ENCODE measurements around the gene MARK3.

- no peak for TF ChIP-seq CTCF (IDR thresholded peaks at IDR 0.05)
- TF ChIP-seq POLR2A (IDR thresholded peaks at IDR 0.05) = no peak
These were observed 132.0 kb downstream of the MARK3 start for GRCh38 chr14:103517174-103517566.
